Activated CD4-positive, alpha-beta memory T cell treated with anti-CD3 and anti-CD28 coated beads, Interleukin-2, amount 10 ng/mL, durations not matched to agents 7 days and 5 days (primary cell): ENCODE data around the gene RPS6KC1. TPM values are rescaled to one million over a fixed set of nuclear protein-coding genes. Genes with fewer than 3 reads are reported as not detected.

Source experiments
- CTCF ChIA-PET: fragments of 350-600 bp; sonication (Branson Sonifier 250); formaldehyde crosslinking; loops from one replicate; lab custom pipeline; 2021; ENCODE audit warnings: antibody characterized with exemption, inconsistent platforms; lab: Charles Lee
- POLR2A ChIA-PET: fragments of 350-600 bp; sonication (Branson Sonifier 250); formaldehyde crosslinking; loops from one replicate; lab custom pipeline; 2021; ENCODE audit warnings: antibody characterized with exemption; lab: Charles Lee
- DNase-seq: peaks from one replicate; pipeline ENCODE4 v3.0.0-alpha.2; 2020
- H3K27ac Mint-ChIP-seq: one replicate; pipeline ENCODE4 v1.8.0; 2021; ENCODE audit warnings: mild to moderate bottlenecking, mixed read lengths
- H3K27me3 Mint-ChIP-seq: one replicate; pipeline ENCODE4 v1.8.0; 2021; ENCODE audit warnings: mixed read lengths
- H3K36me3 Mint-ChIP-seq: one replicate; pipeline ENCODE4 v1.8.0; 2021; ENCODE audit warnings: low read depth, mixed read lengths
- H3K4me1 Mint-ChIP-seq: one replicate; pipeline ENCODE4 v1.8.0; 2021; ENCODE audit warnings: mixed read lengths
- H3K4me3 Mint-ChIP-seq: one replicate; pipeline ENCODE4 v1.8.0; 2021; ENCODE audit warnings: mild to moderate bottlenecking, mixed read lengths
- H3K9me3 Mint-ChIP-seq: one replicate; pipeline ENCODE4 v1.8.0; 2021; ENCODE audit warnings: mixed read lengths
- total RNA-seq, 2 experiments: library from RNA; stranded (reverse); gene quantifications; one replicate each; pipeline ENCODE4 v1.2.3, GENCODE V29; 2021

The RPS6KC1 gene
- total RNA-seq, 2 experiments from 2014 or later = 12.3 to 12.6 TPM

GRCh38 chr1:213242883-213243282, 191.8 kb downstream of the RPS6KC1 start:
- Mint-ChIP-seq H3K27me3 (no peaks in the 10 kb centered on the region), H3K9me3 (no peaks in the 10 kb centered on the region), H3K36me3 (peaks cover 5% of the 10 kb centered on the region), H3K27ac (no peak overlapping the region), H3K4me3 (no peak overlapping the region), H3K4me1 (no peaks in the 10 kb centered on the region)
- DNase-seq = no peak
- POLR2A ChIA-PET = no interaction called here
- CTCF ChIA-PET = no interaction called here

- Mint-ChIP-seq H3K9me3 (no peaks in the 10 kb centered on the region), H3K27ac (no peak overlapping the region), H3K27me3 (no peaks in the 10 kb centered on the region), H3K4me1 (no peaks in the 10 kb centered on the region), H3K36me3 (peaks cover 5% of the 10 kb centered on the region), H3K4me3 (no peak overlapping the region)
- ChIA-PET POLR2A (no interaction called here), CTCF (no interaction called here)
- no peak for DNase-seq
These were observed 193.6 kb downstream of the RPS6KC1 start for GRCh38 chr1:213244664-213245091.

GRCh38 chr1:213245260-213245910, 194.3 kb downstream of the RPS6KC1 start:
- Mint-ChIP-seq H3K36me3 (peaks cover 5% of the 10 kb centered on the region), H3K9me3 (no peaks in the 10 kb centered on the region), H3K4me3 (no peak overlapping the region), H3K27ac (no peak overlapping the region), H3K27me3 (no peaks in the 10 kb centered on the region), H3K4me1 (no peaks in the 10 kb centered on the region)
- POLR2A ChIA-PET = no interaction called here
- no peak for DNase-seq
- CTCF ChIA-PET = no interaction called here

GRCh38 chr1:213247038-213247437, 196.0 kb downstream of the RPS6KC1 start:
- no peak overlapping the region for H3K27ac Mint-ChIP-seq
- POLR2A ChIA-PET = no interaction called here
- no peak for DNase-seq
- CTCF ChIA-PET = interaction anchor here (1.2 kb wide), 1 partner anchor 9 kb away, joined by 3 read pairs; no protein-coding TSS in a partner anchor
- no peaks in the 10 kb centered on the region for H3K27me3 Mint-ChIP-seq
- H3K9me3 Mint-ChIP-seq = no peaks in the 10 kb centered on the region
- H3K4me1 Mint-ChIP-seq = no peaks in the 10 kb centered on the region
- H3K4me3 Mint-ChIP-seq = no peak overlapping the region
- peaks cover 5% of the 10 kb centered on the region for H3K36me3 Mint-ChIP-seq

GRCh38 chr1:213249395-213249794, 198.4 kb downstream of the RPS6KC1 start:
- CTCF ChIA-PET = interaction anchor here (0.9 kb wide), 1 partner anchor 21 kb away, joined by 3 read pairs; no protein-coding TSS in a partner anchor

GRCh38 chr1:213250041-213250440, 199.0 kb downstream of the RPS6KC1 start:
- no peaks in the 10 kb centered on the region for H3K27me3 Mint-ChIP-seq
- ChIA-PET POLR2A (no interaction called here), CTCF (interaction anchor here (0.9 kb wide), 1 partner anchor 20 kb away, joined by 3 read pairs; no protein-coding TSS in a partner anchor)
- peaks cover 5% of the 10 kb centered on the region for H3K36me3 Mint-ChIP-seq
- no peak for DNase-seq
- H3K27ac Mint-ChIP-seq = no peak overlapping the region
- H3K9me3 Mint-ChIP-seq = no peaks in the 10 kb centered on the region
- no peaks in the 10 kb centered on the region for H3K4me1 Mint-ChIP-seq
- H3K4me3 Mint-ChIP-seq = no peak overlapping the region

More at GRCh38 chr1:213249395-213249794, 198.4 kb downstream of the RPS6KC1 start:
- Mint-ChIP-seq H3K9me3 (no peaks in the 10 kb centered on the region), H3K27ac (no peak overlapping the region), H3K4me1 (no peaks in the 10 kb centered on the region), H3K27me3 (no peaks in the 10 kb centered on the region), H3K36me3 (peaks cover 5% of the 10 kb centered on the region), H3K4me3 (no peak overlapping the region)
- POLR2A ChIA-PET = no interaction called here
- DNase-seq = no peak

GRCh38 chr1:213250446-213250845, 199.4 kb downstream of the RPS6KC1 start:
- no peak for DNase-seq
- H3K4me3 Mint-ChIP-seq = no peak overlapping the region
- H3K4me1 Mint-ChIP-seq = no peaks in the 10 kb centered on the region
- no peak overlapping the region for H3K27ac Mint-ChIP-seq
- ChIA-PET CTCF (no interaction called here), POLR2A (no interaction called here)
- no peaks in the 10 kb centered on the region for H3K27me3 Mint-ChIP-seq
- peaks cover 5% of the 10 kb centered on the region for H3K36me3 Mint-ChIP-seq
- H3K9me3 Mint-ChIP-seq = no peaks in the 10 kb centered on the region

- H3K27me3 Mint-ChIP-seq = no peaks in the 10 kb centered on the region
- no peak overlapping the region for H3K4me3 Mint-ChIP-seq
- H3K4me1 Mint-ChIP-seq = no peaks in the 10 kb centered on the region
- H3K27ac Mint-ChIP-seq = no peak overlapping the region
- CTCF ChIA-PET = no interaction called here
- peaks cover 4% of the 10 kb centered on the region for H3K36me3 Mint-ChIP-seq
- H3K9me3 Mint-ChIP-seq = no peaks in the 10 kb centered on the region
- no peak for DNase-seq
- POLR2A ChIA-PET = no interaction called here
These were observed 200.9 kb downstream of the RPS6KC1 start for GRCh38 chr1:213251972-213252371.

GRCh38 chr1:213256438-213257087, 205.5 kb downstream of the RPS6KC1 start:
- Mint-ChIP-seq H3K9me3 (no peaks in the 10 kb centered on the region), H3K27me3 (no peaks in the 10 kb centered on the region), H3K4me1 (no peaks in the 10 kb centered on the region), H3K4me3 (no peak overlapping the region), H3K36me3 (no peaks in the 10 kb centered on the region), H3K27ac (no peak overlapping the region)
- no peak for DNase-seq
- CTCF ChIA-PET = no interaction called here
- POLR2A ChIA-PET = no interaction called here

- H3K36me3 Mint-ChIP-seq = peaks cover 10% of the 10 kb centered on the region
- H3K27ac Mint-ChIP-seq = no peak overlapping the region
- H3K4me3 Mint-ChIP-seq = no peak overlapping the region
- H3K9me3 Mint-ChIP-seq = no peaks in the 10 kb centered on the region
- POLR2A ChIA-PET = no interaction called here
- CTCF ChIA-PET = no interaction called here
- DNase-seq = no peak
- no peaks in the 10 kb centered on the region for H3K27me3 Mint-ChIP-seq
- no peaks in the 10 kb centered on the region for H3K4me1 Mint-ChIP-seq
These were observed 209.5 kb downstream of the RPS6KC1 start for GRCh38 chr1:213260311-213261075.

GRCh38 chr1:213264531-213264930, 213.5 kb downstream of the RPS6KC1 start:
- H3K9me3 Mint-ChIP-seq = no peaks in the 10 kb centered on the region
- H3K27ac Mint-ChIP-seq = no peak overlapping the region
- H3K27me3 Mint-ChIP-seq = no peaks in the 10 kb centered on the region
- peaks cover 2% of the 10 kb centered on the region for H3K4me1 Mint-ChIP-seq
- no peak for DNase-seq
- H3K4me3 Mint-ChIP-seq = no peak overlapping the region
- POLR2A ChIA-PET = no interaction called here
- CTCF ChIA-PET = no interaction called here
- H3K36me3 Mint-ChIP-seq = peaks cover 19% of the 10 kb centered on the region

- ChIA-PET POLR2A (no interaction called here), CTCF (no interaction called here)
- H3K27me3 Mint-ChIP-seq = no peaks in the 10 kb centered on the region
- no peak for DNase-seq
- no peaks in the 10 kb centered on the region for H3K9me3 Mint-ChIP-seq
- no peak overlapping the region for H3K4me3 Mint-ChIP-seq
- H3K4me1 Mint-ChIP-seq = peaks cover 4% of the 10 kb centered on the region
- no peak overlapping the region for H3K27ac Mint-ChIP-seq
- peaks cover 19% of the 10 kb centered on the region for H3K36me3 Mint-ChIP-seq
These were observed 216.1 kb downstream of the RPS6KC1 start for GRCh38 chr1:213266983-213267772.

- ChIA-PET POLR2A (no interaction called here), CTCF (no interaction called here)
- H3K4me1 Mint-ChIP-seq = peaks cover 4% of the 10 kb centered on the region
- no peak overlapping the region for H3K27ac Mint-ChIP-seq
- DNase-seq = no peak
- no peaks in the 10 kb centered on the region for H3K27me3 Mint-ChIP-seq
- H3K9me3 Mint-ChIP-seq = no peaks in the 10 kb centered on the region
- H3K36me3 Mint-ChIP-seq = peaks cover 18% of the 10 kb centered on the region
- no peak overlapping the region for H3K4me3 Mint-ChIP-seq
These were observed 217.2 kb downstream of the RPS6KC1 start for GRCh38 chr1:213268221-213268620.
